Measurements from ENCODE around the gene DGCR8.

DNA sequence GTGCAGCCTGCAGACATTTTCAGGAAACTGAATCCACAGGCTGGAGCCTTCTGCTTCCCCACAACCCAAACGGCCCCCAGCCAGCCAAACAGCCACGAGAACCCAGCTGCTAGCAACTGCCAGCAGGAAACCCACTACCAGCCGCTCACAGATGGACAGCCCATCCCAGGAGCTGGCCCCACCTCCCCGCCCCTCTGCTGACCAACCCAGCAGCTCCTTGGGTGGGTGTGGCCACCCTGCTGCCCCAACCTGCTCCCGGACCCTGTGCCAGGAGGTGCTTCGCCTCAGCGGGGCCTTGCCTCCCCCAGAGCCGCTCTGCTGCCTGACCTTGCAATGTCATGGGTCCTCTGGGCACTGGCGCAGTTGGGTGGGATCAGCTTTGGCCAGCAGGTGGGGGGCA is 79.0 kb downstream of the DGCR8 start:
- TF ChIP-seq, protein P1, sequence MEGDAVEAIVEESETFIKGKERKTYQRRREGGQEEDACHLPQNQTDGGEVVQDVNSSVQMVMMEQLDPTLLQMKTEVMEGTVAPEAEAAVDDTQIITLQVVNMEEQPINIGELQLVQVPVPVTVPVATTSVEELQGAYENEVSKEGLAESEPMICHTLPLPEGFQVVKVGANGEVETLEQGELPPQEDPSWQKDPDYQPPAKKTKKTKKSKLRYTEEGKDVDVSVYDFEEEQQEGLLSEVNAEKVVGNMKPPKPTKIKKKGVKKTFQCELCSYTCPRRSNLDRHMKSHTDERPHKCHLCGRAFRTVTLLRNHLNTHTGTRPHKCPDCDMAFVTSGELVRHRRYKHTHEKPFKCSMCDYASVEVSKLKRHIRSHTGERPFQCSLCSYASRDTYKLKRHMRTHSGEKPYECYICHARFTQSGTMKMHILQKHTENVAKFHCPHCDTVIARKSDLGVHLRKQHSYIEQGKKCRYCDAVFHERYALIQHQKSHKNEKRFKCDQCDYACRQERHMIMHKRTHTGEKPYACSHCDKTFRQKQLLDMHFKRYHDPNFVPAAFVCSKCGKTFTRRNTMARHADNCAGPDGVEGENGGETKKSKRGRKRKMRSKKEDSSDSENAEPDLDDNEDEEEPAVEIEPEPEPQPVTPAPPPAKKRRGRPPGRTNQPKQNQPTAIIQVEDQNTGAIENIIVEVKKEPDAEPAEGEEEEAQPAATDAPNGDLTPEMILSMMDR (conservative IDR thresholded peaks at IDR 0.05; ENCODE audit: low read depth, low read length): no peak
- no peak for TF ChIP-seq EZH2 (IDR thresholded peaks at IDR 0.05; ENCODE audit: low read length, unreplicated experiment)
- no peak for TF ChIP-seq EZH2phosphoT487 (IDR thresholded peaks at IDR 0.05; ENCODE audit: borderline replicate concordance, low read length)
